ENCODE results near the gene COL12A1. TPM values are rescaled to one million over a fixed set of nuclear protein-coding genes. Genes with fewer than 3 reads are reported as not detected.

Gene COL12A1
- total RNA-seq, 1 experiment from 2014 or later, result 0.96 TPM

DNA sequence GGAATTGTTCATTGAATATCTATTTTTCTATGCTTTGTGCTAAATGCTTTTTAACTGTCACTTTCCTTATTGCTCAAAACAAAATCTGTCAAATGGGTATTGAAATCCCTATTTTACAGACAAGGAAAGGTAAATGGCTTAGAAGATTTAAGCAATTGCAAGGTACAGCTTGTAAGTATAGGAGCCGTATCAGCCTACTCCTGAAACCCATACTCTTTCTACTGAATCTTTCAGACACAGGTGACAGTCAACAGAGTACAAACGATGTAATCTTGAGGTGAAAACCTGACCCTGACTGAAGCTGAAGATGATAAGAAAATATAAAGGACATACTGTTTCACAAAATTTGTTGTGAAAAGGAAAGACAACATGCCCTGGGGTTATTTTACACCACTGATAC, 44.7 kb upstream of the COL12A1 start:
- Histone ChIP-seq H4K91ac (ENCODE audit: insufficient read length, low read depth, low read length) (no peak overlapping the region), H3K9ac (ENCODE audit: extremely low read depth, insufficient read length, low read length) (no peak overlapping the region), H2BK120ac (ENCODE audit: low read depth, low read length, poor library complexity, severe bottlenecking) (no peak overlapping the region), H2AK5ac (ENCODE audit: insufficient read length, low read length) (no peak overlapping the region), H3K4ac (ENCODE audit: low read depth, low read length) (no peak overlapping the region), H4K20me1 (ENCODE audit: control insufficient read depth, insufficient read depth, insufficient read length) (no peaks in the 10 kb centered on the region), H2BK15ac (ENCODE audit: low read depth, low read length) (no peak overlapping the region), H3K79me2 (ENCODE audit: insufficient read depth, low read length) (no peaks in the 10 kb centered on the region), H3K27ac (ENCODE audit: insufficient read length, low read depth, low read length) (no peak overlapping the region), H3K14ac (ENCODE audit: insufficient read depth, low read length) (no peak overlapping the region), H2BK5ac (ENCODE audit: insufficient read length, low read length) (no peak overlapping the region), H3K27me3 (ENCODE audit: insufficient read depth, low read length) (no peaks in the 10 kb centered on the region), H3K18ac (ENCODE audit: insufficient read length, low read depth, low read length) (no peak overlapping the region), H3K23me2 (ENCODE audit: insufficient read length, low read depth, low read length, poor library complexity, severe bottlenecking) (no peaks in the 10 kb centered on the region), H3K56ac (ENCODE audit: insufficient read length, low read depth, low read length) (no peak overlapping the region), H3K4me2 (ENCODE audit: insufficient read depth, insufficient read length, low read length) (no peak overlapping the region), H3K23ac (ENCODE audit: insufficient read length, low read depth, low read length) (no peak overlapping the region), H3K79me1 (ENCODE audit: insufficient read depth, low read depth, low read length, poor library complexity, severe bottlenecking) (no peaks in the 10 kb centered on the region), H2BK20ac (ENCODE audit: low read depth, low read length, poor library complexity, severe bottlenecking) (no peak overlapping the region), H3K4me1 (ENCODE audit: insufficient read depth, low read length) (peaks cover 5% of the 10 kb centered on the region; the same call in 1 of the 2 replicates), H2BK12ac (ENCODE audit: insufficient read length, low read depth, low read length) (no peak overlapping the region), H4K5ac (ENCODE audit: insufficient read length, low read depth, low read length) (no peak overlapping the region), H3K9me3 (ENCODE audit: control insufficient read depth, low read depth, low read length) (no peaks in the 10 kb centered on the region), H4K8ac (replicated peaks; ENCODE audit: insufficient read length, low read depth, low read length) (no peak overlapping the region), H3T11ph (ENCODE audit: low read length) (no peak overlapping the region), H2AFZ (ENCODE audit: low read length) (no peak overlapping the region)
- no CpG with 5 or more reads among the region's 2 CpGs for WGBS (ENCODE audit: extremely low coverage, insufficient read length, low lambda C conversion rate)
- no peaks in the 10 kb centered on the region for H3K27me3 Mint-ChIP-seq (ENCODE audit: low read depth)
- H3K9me3 Mint-ChIP-seq, result no peaks in the 10 kb centered on the region
- peaks cover 28 to 32% of the 10 kb centered on the region in 2 experiments for H3K4me1 Mint-ChIP-seq
- TF ChIP-seq, protein P1, sequence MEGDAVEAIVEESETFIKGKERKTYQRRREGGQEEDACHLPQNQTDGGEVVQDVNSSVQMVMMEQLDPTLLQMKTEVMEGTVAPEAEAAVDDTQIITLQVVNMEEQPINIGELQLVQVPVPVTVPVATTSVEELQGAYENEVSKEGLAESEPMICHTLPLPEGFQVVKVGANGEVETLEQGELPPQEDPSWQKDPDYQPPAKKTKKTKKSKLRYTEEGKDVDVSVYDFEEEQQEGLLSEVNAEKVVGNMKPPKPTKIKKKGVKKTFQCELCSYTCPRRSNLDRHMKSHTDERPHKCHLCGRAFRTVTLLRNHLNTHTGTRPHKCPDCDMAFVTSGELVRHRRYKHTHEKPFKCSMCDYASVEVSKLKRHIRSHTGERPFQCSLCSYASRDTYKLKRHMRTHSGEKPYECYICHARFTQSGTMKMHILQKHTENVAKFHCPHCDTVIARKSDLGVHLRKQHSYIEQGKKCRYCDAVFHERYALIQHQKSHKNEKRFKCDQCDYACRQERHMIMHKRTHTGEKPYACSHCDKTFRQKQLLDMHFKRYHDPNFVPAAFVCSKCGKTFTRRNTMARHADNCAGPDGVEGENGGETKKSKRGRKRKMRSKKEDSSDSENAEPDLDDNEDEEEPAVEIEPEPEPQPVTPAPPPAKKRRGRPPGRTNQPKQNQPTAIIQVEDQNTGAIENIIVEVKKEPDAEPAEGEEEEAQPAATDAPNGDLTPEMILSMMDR (conservative IDR thresholded peaks at IDR 0.05), result no peak
- H3K4me3 Mint-ChIP-seq, result no peak overlapping the region
- H3K27ac Mint-ChIP-seq, result peak overlapping the region in 1 of 3 experiments; percentile 87; a peak in 1 of 7 replicates
- H3K36me3 Mint-ChIP-seq (ENCODE audit: insufficient read depth in 1 of 3, low read depth in 3 of 3), result peaks cover 0 to 7% (median 4%) of the 10 kb centered on the region in 3 experiments; a peak in 3 of 7 replicates
- no peak for DNase-seq

Measured in H9 (cell line).